GM18511 (cell line): Measurements from ENCODE around the gene SLC26A6.

ENCODE experiments used
- ATAC-seq: cut with Tn5 transposase; IDR thresholded peaks from one replicate; pipeline ENCODE4 v1.9.1; 2021; ENCODE audit warnings: mild to moderate bottlenecking, moderate library complexity; ENCODE audit not compliant: unreplicated experiment

Gene SLC26A6, protein sequence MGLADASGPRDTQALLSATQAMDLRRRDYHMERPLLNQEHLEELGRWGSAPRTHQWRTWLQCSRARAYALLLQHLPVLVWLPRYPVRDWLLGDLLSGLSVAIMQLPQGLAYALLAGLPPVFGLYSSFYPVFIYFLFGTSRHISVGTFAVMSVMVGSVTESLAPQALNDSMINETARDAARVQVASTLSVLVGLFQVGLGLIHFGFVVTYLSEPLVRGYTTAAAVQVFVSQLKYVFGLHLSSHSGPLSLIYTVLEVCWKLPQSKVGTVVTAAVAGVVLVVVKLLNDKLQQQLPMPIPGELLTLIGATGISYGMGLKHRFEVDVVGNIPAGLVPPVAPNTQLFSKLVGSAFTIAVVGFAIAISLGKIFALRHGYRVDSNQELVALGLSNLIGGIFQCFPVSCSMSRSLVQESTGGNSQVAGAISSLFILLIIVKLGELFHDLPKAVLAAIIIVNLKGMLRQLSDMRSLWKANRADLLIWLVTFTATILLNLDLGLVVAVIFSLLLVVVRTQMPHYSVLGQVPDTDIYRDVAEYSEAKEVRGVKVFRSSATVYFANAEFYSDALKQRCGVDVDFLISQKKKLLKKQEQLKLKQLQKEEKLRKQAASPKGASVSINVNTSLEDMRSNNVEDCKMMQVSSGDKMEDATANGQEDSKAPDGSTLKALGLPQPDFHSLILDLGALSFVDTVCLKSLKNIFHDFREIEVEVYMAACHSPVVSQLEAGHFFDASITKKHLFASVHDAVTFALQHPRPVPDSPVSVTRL

GRCh38 chr3:48635222-48636021 is at the start of gene SLC26A6:
TSS of gene SLC26A6 (minus strand) at chr3:48635461. CDS start at chr3:48635393, 68 bp downstream.
- peak; percentile 93 for ATAC-seq

GRCh38 chr3:48684480-48685143 is 49.4 kb upstream of the SLC26A6 start:
- ATAC-seq: no peak

- ATAC-seq: no peak
Observed at GRCh38 chr3:48684054-48684349, 48.7 kb upstream of the SLC26A6 start.

- ATAC-seq: no peak
Observed at GRCh38 chr3:48682786-48683185, 47.5 kb upstream of the SLC26A6 start.

- no peak for ATAC-seq
Observed at GRCh38 chr3:48681974-48682610, 46.8 kb upstream of the SLC26A6 start.

GRCh38 chr3:48681541-48681880 is 46.2 kb upstream of the SLC26A6 start:
- no peak for ATAC-seq

DNA sequence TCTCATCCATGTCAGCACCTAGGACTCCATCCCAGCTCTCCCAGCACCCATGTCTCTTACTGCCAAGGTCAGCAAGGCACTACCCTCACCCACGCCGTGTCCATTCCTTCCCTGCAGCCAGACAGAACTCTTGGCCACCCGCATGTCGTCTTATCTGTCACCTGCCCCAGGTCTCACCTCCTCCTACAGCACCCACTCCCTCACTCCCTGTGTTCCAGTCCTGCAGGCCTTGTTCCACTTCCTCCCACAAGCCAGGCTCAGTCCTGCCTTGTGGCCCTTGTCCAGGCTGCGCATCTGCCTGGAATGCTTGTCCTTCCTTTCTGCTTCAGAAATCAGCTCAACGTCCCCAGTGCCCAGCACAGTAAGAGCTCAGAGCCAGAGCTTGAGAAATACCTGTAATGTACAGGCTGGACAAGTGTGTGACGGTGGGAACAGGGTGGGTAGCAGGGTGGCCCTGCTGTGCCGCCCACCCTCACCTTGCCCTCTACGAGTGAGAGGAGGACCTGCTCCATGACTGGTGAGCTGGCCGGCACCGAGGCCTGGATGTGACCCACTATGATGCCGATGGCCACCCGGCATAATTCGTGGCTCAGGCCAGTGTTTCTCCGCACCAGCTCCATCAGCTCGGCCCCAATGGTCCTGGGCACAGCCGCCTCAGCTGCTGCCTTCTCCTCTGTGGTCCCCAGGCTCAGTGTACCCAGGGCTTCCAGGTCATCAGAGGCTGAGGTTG is 45.7 kb upstream of the SLC26A6 start:
- ATAC-seq: no peak

DNA sequence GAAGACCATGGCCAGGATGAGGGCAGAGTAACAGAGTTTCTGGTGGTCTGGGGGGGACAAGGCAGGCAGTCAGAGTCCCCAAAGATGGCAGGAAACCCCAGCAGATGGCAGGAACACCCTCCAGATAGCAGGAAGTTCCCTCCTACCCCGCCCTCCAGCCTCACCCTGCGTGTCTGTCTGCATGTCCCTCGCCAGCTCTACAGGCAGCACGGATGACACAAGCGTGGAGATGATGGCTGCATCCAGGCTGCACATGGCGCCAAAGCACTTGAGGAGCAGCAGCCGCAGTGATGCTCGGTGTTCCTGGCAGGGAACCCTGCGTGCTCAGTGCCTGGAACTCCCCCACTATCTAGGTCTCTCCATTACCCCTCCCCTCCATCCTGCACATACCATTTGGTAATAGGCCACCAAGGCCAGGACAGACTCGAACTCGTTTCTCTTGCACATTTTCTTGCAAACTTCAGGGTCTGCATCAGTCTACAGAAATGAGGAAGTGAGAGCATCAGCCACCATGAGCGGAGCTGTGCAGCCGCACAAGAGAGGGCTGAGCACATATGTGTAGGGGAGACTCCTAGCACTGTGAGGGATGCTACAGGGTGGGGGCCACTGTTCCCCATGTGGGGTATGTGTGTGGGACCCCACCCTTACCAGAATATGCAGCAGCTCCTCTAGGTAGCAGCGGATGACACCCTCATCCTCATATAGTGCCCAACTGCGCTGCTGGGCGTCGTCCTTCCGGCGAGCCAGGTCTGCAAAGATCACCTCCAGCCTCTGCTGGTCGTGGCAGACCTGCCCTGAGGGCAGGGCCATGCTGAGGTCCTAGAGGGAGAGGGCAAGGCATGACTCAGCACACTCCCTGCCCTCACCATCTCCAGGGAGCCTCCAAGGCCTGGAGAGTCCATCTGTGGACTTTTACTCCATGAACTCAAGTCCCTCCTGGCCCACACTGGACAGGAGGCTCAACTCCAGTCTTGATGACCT is 44.4 kb upstream of the SLC26A6 start:
- no peak for ATAC-seq

GRCh38 chr3:48678566-48679380 is 43.5 kb upstream of the SLC26A6 start:
- no peak for ATAC-seq

- ATAC-seq: no peak
Observed at GRCh38 chr3:48678056-48678455, 42.8 kb upstream of the SLC26A6 start.

- ATAC-seq: no peak
Observed at GRCh38 chr3:48674505-48674904, 39.2 kb upstream of the SLC26A6 start.

GRCh38 chr3:48672522-48672921 is 37.3 kb upstream of the SLC26A6 start:
- no peak for ATAC-seq

GRCh38 chr3:48664929-48665328 is 29.7 kb upstream of the SLC26A6 start:
- no peak for ATAC-seq

GRCh38 chr3:48664313-48664644 is 29.0 kb upstream of the SLC26A6 start:
- ATAC-seq: no peak

- peak; percentile 92 for ATAC-seq
Observed at GRCh38 chr3:48663489-48664312, 28.4 kb upstream of the SLC26A6 start.

GRCh38 chr3:48662753-48663488 is 27.7 kb upstream of the SLC26A6 start, which contains the start of gene CELSR3:
TSS of gene CELSR3 (minus strand) at chr3:48662886. CDS start at chr3:48662634, 252 bp downstream.
- no peak for ATAC-seq
